AG04449 (cell line): Measurements from ENCODE around the gene PAM16.

ENCODE experiments used
- CTCF ChIA-PET: fragments of 350-600 bp; formaldehyde crosslinking; extraction: SDS; loops from one replicate; lab custom pipeline; 2021; ENCODE audit warnings: antibody characterized with exemption; lab: Yijun Ruan, JAX
- POLR2A ChIA-PET: fragments of 400-600, 350-600 bp; formaldehyde crosslinking; extraction: SDS; loops from one replicate; lab custom pipeline; 2020; ENCODE audit warnings: antibody characterized with exemption, inconsistent platforms; lab: Yijun Ruan, JAX
- DNase-seq: peaks from one replicate; pipeline ENCODE4 v3.0.0-alpha.2; 2010; ENCODE audit warnings: low read depth, low spot score
- H3K4me3 ChIP-seq: 2 replicates; pipeline ENCODE4 v1.5.1; 2011; ENCODE audit warnings: low read depth, mild to moderate bottlenecking, control low read depth, low read length
- CTCF ChIP-seq: IDR thresholded peaks from one replicate; pipeline ENCODE4 v1.5.1; 2011; ENCODE audit warnings: mild to moderate bottlenecking, moderate library complexity, low read length, control low read depth, inconsistent platforms; ENCODE audit not compliant: insufficient read depth; ENCODE audit errors: missing control alignments

PAM16 gene

GRCh38 chr16:4332083-4332482, 19.0 kb downstream of the PAM16 start:
- H3K4me3 ChIP-seq: no peak overlapping the region
- no peak for DNase-seq
- TF ChIP-seq CTCF: no peak
- ChIA-PET POLR2A (no interaction called here), CTCF (interaction anchor here (0.7 to 10.5 kb wide), 15 partner anchors 9 to 349 kb away, joined by 3 to 104 read pairs (median 13); partner anchors contain the start of gene PAM16)

- no peak for DNase-seq
- peak; percentile 96 for TF ChIP-seq CTCF
- no peak overlapping the region for H3K4me3 ChIP-seq
- POLR2A ChIA-PET: interaction anchor here (0.9 kb wide), 1 partner anchor 40 kb away, joined by 3 read pairs; no protein-coding TSS in a partner anchor
- CTCF ChIA-PET: interaction anchor here (0.7 to 10.5 kb wide), 20 partner anchors 8 to 347 kb away, joined by 3 to 104 read pairs (median 6); partner anchors contain the start of genes PAM16 and TFAP4
These were observed 20.7 kb downstream of the PAM16 start for GRCh38 chr16:4330277-4330874.

GRCh38 chr16:4328782-4329775, 22.0 kb downstream of the PAM16 start:
- ChIA-PET POLR2A (no interaction called here), CTCF (interaction anchor here (0.8 to 10.5 kb wide), 27 partner anchors 7 to 129 kb away, joined by 3 to 104 read pairs (median 6); partner anchors contain the start of genes PAM16 and TFAP4)
- no peak for DNase-seq
- TF ChIP-seq CTCF: no peak
- no peak overlapping the region for H3K4me3 ChIP-seq

- H3K4me3 ChIP-seq: peak overlapping the region; percentile 46
- ChIA-PET POLR2A (no interaction called here), CTCF (interaction anchor here (0.8 to 10.5 kb wide), 24 partner anchors 9 to 453 kb away, joined by 3 to 104 read pairs (median 6); partner anchors contain the start of genes PAM16 and TFAP4)
- DNase-seq: no peak
- peak; percentile 79 for TF ChIP-seq CTCF
These were observed 22.9 kb downstream of the PAM16 start for GRCh38 chr16:4328046-4328781.

- DNase-seq: no peak
- ChIA-PET CTCF (interaction anchor here (0.6 to 10.5 kb wide), 21 partner anchors 8 to 452 kb away, joined by 3 to 104 read pairs (median 10); partner anchors contain the start of genes PAM16 and TFAP4), POLR2A (no interaction called here)
- no peak for TF ChIP-seq CTCF
- peak overlapping the region; percentile 46 for H3K4me3 ChIP-seq
These were observed 23.6 kb downstream of the PAM16 start for GRCh38 chr16:4327386-4328045.
